DMS153 treated with DMSO at 0.1 percent for 48 hours (cell line): ENCODE data around the gene LCN2.
"Not testable (repeated sequence)": the region's sequence is repeated elsewhere in the genome, so short reads cannot be mapped to it uniquely, and the experiment has no call there.

Experiments
- DNase-seq: peaks from one replicate; lab custom pipeline; 2025; ENCODE audit not compliant: unreplicated experiment; lab: John Stamatoyannopoulos, UW

LCN2 gene

GRCh38 chr9:128149001-128149701 lies at the start of gene LCN2:
LCN2 (plus strand) TSS chr9:128149453; CDS start chr9:128149526, 73 bp downstream.
- DNase-seq: no peak

GRCh38 chr9:128099932-128100491 lies 49.2 kb upstream of the LCN2 start:
- DNase-seq: no peak

- DNase-seq: no peak
Observed at GRCh38 chr9:128100581-128100980, 48.7 kb upstream of the LCN2 start.

- DNase-seq: no peak
Observed at GRCh38 chr9:128101231-128101661, 48.0 kb upstream of the LCN2 start.

- DNase-seq: no peak
Observed at GRCh38 chr9:128101690-128102089, 47.6 kb upstream of the LCN2 start.

- DNase-seq: no peak
Observed at GRCh38 chr9:128102196-128102595, 47.1 kb upstream of the LCN2 start.

- no peak for DNase-seq
Observed at GRCh38 chr9:128102861-128103588, 46.2 kb upstream of the LCN2 start.

- no peak for DNase-seq
Observed at GRCh38 chr9:128103589-128103962, 45.7 kb upstream of the LCN2 start.

GRCh38 chr9:128104171-128104618 lies 45.1 kb upstream of the LCN2 start:
- DNase-seq: no peak

- no peak for DNase-seq
Observed at GRCh38 chr9:128105538-128106175, 43.6 kb upstream of the LCN2 start.

GRCh38 chr9:128106181-128106939 lies 42.9 kb upstream of the LCN2 start:
- DNase-seq: no peak

- no peak for DNase-seq
Observed at GRCh38 chr9:128106940-128107467, 42.2 kb upstream of the LCN2 start.

GRCh38 chr9:128107468-128108268 lies 41.6 kb upstream of the LCN2 start:
- DNase-seq: no peak

- DNase-seq: no peak
Observed at GRCh38 chr9:128108269-128109049, 40.8 kb upstream of the LCN2 start.

- DNase-seq: no peak
Observed at GRCh38 chr9:128109050-128109709, 40.1 kb upstream of the LCN2 start.

GRCh38 chr9:128111726-128112125 lies 37.5 kb upstream of the LCN2 start:
- DNase-seq: not testable (repeated sequence)

- DNase-seq: no peak
Observed at GRCh38 chr9:128113526-128114325, 35.5 kb upstream of the LCN2 start.
